ENCODE results near the gene CTCFL.

- TF ChIP-seq REST (IDR thresholded peaks at IDR 0.05; ENCODE audit: low read depth) (no peak), MAX (IDR thresholded peaks at IDR 0.05) (no peak), FOXM1 (IDR thresholded peaks at IDR 0.05; ENCODE audit: borderline replicate concordance, low read depth) (no peak), EGR1 (IDR thresholded peaks at IDR 0.05) (no peak), RAD21 (IDR thresholded peaks at IDR 0.05; ENCODE audit: low read depth) (no peak), CEBPB (IDR thresholded peaks at IDR 0.05) (no peak), USF1 (IDR thresholded peaks at IDR 0.05) (no peak), TAF1 (IDR thresholded peaks at IDR 0.05; ENCODE audit: low read depth) (no peak), EP300 (IDR thresholded peaks at IDR 0.05; ENCODE audit: borderline replicate concordance) (no peak), ZBTB7A (IDR thresholded peaks at IDR 0.05; ENCODE audit: low read depth) (no peak), YY1 (IDR thresholded peaks at IDR 0.05; ENCODE audit: low read depth) (no peak)
These were observed 16.6 kb downstream of the CTCFL start for GRCh38 chr20:57508381-57508780.
